ENCODE data around the gene ZBTB42. TPM values are rescaled to one million over a fixed set of nuclear protein-coding genes. Genes with fewer than 3 reads are reported as not detected.

The ZBTB42 gene
- total and polyA plus RNA-seq, 4 donors = 1.5 to 9.4 (median 4.9) TPM

DNA sequence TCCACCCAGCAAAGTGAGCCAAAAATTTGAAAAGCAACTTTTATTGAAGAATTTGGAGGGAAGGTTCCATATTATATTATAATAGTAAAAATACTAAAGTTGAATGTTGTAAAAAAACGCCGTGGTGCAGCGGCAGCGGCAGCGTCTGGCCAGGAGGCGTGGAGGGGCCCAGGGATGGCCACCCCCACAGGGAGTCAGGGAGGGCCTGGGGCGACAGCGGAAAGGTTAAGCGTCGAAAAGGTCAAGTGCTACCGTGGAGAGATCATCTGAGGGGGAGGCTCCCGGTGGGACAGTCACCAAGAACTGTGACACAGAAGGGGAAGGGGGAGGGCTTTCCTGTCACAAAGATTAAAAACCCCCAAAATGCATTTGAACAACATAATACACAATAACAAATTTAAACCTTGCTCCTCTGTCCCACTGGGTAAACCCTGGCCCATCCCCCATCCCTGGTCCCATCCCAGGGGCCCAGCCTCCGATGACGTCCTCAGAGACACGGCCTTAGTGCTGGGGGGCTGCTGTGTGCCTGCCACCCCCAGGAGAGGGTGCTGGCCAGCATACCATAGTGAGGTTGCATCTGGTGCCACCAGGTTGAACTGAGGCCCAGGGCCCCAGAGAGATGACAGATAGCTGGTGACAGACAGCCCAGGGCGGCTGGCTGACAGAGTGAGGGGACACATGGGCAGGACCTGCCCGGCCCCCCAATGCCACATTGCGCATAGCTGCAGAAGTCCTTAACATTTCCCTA, 31.4 kb upstream of the ZBTB42 start:
- TF ChIP-seq CTCF (IDR thresholded peaks at IDR 0.05; ENCODE audit: low read depth, low read length, missing input control) = no peak
- no peak for TF ChIP-seq RAD21 (IDR thresholded peaks at IDR 0.05)
- no peak for TF ChIP-seq TAF1 (conservative IDR thresholded peaks at IDR 0.05)
- TF ChIP-seq HNF4G (IDR thresholded peaks at IDR 0.05) = no peak
- no peak for TF ChIP-seq HNF4A (conservative IDR thresholded peaks at IDR 0.05)
- TF ChIP-seq, protein P1, sequence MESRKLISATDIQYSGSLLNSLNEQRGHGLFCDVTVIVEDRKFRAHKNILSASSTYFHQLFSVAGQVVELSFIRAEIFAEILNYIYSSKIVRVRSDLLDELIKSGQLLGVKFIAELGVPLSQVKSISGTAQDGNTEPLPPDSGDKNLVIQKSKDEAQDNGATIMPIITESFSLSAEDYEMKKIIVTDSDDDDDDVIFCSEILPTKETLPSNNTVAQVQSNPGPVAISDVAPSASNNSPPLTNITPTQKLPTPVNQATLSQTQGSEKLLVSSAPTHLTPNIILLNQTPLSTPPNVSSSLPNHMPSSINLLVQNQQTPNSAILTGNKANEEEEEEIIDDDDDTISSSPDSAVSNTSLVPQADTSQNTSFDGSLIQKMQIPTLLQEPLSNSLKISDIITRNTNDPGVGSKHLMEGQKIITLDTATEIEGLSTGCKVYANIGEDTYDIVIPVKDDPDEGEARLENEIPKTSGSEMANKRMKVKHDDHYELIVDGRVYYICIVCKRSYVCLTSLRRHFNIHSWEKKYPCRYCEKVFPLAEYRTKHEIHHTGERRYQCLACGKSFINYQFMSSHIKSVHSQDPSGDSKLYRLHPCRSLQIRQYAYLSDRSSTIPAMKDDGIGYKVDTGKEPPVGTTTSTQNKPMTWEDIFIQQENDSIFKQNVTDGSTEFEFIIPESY (IDR thresholded peaks at IDR 0.05) = no peak
- TF ChIP-seq, protein P2, sequence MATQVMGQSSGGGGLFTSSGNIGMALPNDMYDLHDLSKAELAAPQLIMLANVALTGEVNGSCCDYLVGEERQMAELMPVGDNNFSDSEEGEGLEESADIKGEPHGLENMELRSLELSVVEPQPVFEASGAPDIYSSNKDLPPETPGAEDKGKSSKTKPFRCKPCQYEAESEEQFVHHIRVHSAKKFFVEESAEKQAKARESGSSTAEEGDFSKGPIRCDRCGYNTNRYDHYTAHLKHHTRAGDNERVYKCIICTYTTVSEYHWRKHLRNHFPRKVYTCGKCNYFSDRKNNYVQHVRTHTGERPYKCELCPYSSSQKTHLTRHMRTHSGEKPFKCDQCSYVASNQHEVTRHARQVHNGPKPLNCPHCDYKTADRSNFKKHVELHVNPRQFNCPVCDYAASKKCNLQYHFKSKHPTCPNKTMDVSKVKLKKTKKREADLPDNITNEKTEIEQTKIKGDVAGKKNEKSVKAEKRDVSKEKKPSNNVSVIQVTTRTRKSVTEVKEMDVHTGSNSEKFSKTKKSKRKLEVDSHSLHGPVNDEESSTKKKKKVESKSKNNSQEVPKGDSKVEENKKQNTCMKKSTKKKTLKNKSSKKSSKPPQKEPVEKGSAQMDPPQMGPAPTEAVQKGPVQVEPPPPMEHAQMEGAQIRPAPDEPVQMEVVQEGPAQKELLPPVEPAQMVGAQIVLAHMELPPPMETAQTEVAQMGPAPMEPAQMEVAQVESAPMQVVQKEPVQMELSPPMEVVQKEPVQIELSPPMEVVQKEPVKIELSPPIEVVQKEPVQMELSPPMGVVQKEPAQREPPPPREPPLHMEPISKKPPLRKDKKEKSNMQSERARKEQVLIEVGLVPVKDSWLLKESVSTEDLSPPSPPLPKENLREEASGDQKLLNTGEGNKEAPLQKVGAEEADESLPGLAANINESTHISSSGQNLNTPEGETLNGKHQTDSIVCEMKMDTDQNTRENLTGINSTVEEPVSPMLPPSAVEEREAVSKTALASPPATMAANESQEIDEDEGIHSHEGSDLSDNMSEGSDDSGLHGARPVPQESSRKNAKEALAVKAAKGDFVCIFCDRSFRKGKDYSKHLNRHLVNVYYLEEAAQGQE (IDR thresholded peaks at IDR 0.05) = no peak
- no peak for TF ChIP-seq YY1 (IDR thresholded peaks at IDR 0.05)
- no peak for TF ChIP-seq RXRA (IDR thresholded peaks at IDR 0.05)
- TF ChIP-seq FOXA2 (IDR thresholded peaks at IDR 0.05) = no peak
- no peak for TF ChIP-seq NR2F2 (IDR thresholded peaks at IDR 0.05)
- TF ChIP-seq EGR1 (IDR thresholded peaks at IDR 0.05; ENCODE audit: low read depth in 2 of 2) = no peak
- TF ChIP-seq, protein P3, sequence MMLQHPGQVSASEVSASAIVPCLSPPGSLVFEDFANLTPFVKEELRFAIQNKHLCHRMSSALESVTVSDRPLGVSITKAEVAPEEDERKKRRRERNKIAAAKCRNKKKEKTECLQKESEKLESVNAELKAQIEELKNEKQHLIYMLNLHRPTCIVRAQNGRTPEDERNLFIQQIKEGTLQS (IDR thresholded peaks at IDR 0.05) = no peak
- no peak for TF ChIP-seq JUND (IDR thresholded peaks at IDR 0.05)
- WGBS = 78% methylated on average over 18 of the region's 18 CpGs
- Histone ChIP-seq H3K9me3 (ENCODE audit: control insufficient read depth in 4 of 4, low read length in 3 of 4) (no peaks in the 10 kb centered on the region), H3K4me3 (ENCODE audit: low read depth in 1 of 3, low read length in 3 of 3) (no peak overlapping the region), H3K27me3 (ENCODE audit: control insufficient read depth in 4 of 4, insufficient read depth in 4 of 4, low read length in 3 of 4) (no peaks in the 10 kb centered on the region), H3K36me3 (ENCODE audit: control insufficient read depth in 4 of 4, insufficient read depth in 3 of 4, low read depth in 1 of 4, low read length in 3 of 4) (peaks cover 15 to 29% (median 19%) of the 10 kb centered on the region in 4 donors), H3K27ac (ENCODE audit: low read depth in 1 of 2, low read length in 2 of 2) (no peak overlapping the region), H3K4me1 (ENCODE audit: control insufficient read depth in 4 of 4, insufficient read depth in 4 of 4, low read length in 3 of 4) (peaks cover 5 to 34% (median 18%) of the 10 kb centered on the region in 4 donors), H3K9ac (ENCODE audit: low read depth in 1 of 2, low read length in 2 of 2) (no peak overlapping the region)
- no peak for DNase-seq (ENCODE audit: low spot score)

DNA sequence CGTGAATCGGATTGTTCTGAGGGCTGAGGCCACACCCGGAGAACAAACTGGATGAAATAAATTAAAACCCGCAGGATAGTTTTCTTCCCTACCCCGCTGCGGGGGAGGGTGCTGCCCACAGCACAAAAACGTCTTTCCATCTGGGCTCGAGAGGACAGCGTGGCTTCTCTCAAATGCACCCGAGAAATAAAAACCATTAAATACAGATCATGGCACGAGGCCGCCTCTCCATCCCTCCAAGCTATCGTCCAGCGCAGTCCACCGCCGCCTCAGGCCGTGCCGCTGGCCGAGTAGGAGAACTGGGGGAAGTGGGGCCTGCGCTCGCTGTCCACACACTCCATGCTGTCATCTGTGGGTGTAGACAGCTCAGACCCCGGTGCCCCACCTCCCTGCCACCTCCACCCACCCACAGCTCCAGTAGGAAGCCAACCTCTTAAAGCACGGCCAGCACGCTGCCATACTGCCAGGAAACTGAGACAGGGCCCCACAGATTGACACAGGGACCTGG, 30.8 kb upstream of the ZBTB42 start:
- peaks cover 5 to 34% (median 18%) of the 10 kb centered on the region in 4 donors for H3K4me1 ChIP-seq (ENCODE audit: control insufficient read depth in 4 of 4, insufficient read depth in 4 of 4, low read length in 3 of 4)
- no peak for DNase-seq (ENCODE audit: low spot score)
- H3K27me3 ChIP-seq (ENCODE audit: control insufficient read depth in 4 of 4, insufficient read depth in 4 of 4, low read length in 3 of 4) = no peaks in the 10 kb centered on the region

More for the DNA sequence above, 30.8 kb upstream of the ZBTB42 start:
- no peaks in the 10 kb centered on the region for H3K9me3 ChIP-seq (ENCODE audit: control insufficient read depth in 4 of 4, low read length in 3 of 4)
- 88% methylated on average over 24 of the region's 24 CpGs for WGBS
- no peak overlapping the region for H3K4me3 ChIP-seq (ENCODE audit: low read depth in 1 of 3, low read length in 3 of 3)
- H3K9ac ChIP-seq (ENCODE audit: low read depth in 1 of 2, low read length in 2 of 2) = no peak overlapping the region
- TF ChIP-seq RXRA (IDR thresholded peaks at IDR 0.05) = no peak
- no peak overlapping the region for H3K27ac ChIP-seq (ENCODE audit: low read depth in 1 of 2, low read length in 2 of 2)
- H3K36me3 ChIP-seq (ENCODE audit: control insufficient read depth in 4 of 4, insufficient read depth in 3 of 4, low read depth in 1 of 4, low read length in 3 of 4) = peaks cover 17 to 35% (median 21%) of the 10 kb centered on the region in 4 donors

Measured in liver (tissue), 9 donors.